H1 (cell line): ENCODE data around the gene DHX9. TPM values are rescaled to one million over a fixed set of nuclear protein-coding genes. Genes with fewer than 3 reads are reported as not detected.

Source experiments
- CBX5 ChIP-seq: fragments of 300-800, 300-1000 bp; sonication (generic); IDR thresholded peaks from 2 replicates; pipeline ENCODE4 v1.7.1; 2016; ENCODE audit warnings: antibody characterized with exemption, low read length, low read depth
- FOSL1 ChIP-seq: IDR thresholded peaks from 2 replicates; pipeline ENCODE4 v1.6.1; 2011; ENCODE audit warnings: mild to moderate bottlenecking, low read depth, low read length, moderate library complexity; ENCODE audit not compliant: insufficient read depth
- SP1 ChIP-seq: IDR thresholded peaks from 2 replicates; pipeline ENCODE4 v1.6.1; 2011; ENCODE audit warnings: low read depth, low read length
- TAF1 ChIP-seq: IDR thresholded peaks from 2 replicates; pipeline ENCODE4 v1.6.1; 2011; ENCODE audit warnings: mild to moderate bottlenecking, low read depth, low read length
- polyA plus RNA-seq, 7 experiments: library from polyadenylated mRNA; depleted of rRNA in 3 of 7; stranded (reverse) in 5 of 7; unstranded in 2 of 7; fragments of >200 nt in 5 of 7; fragments of 200-250 nt in 2 of 7; gene quantifications; 1 replicate in 5 of 7; 2 replicates in 1 of 7; 4 replicates in 1 of 7; pipeline versions ENCODE4 v1.2.1 to v1.2.3, GENCODE V29; 2011 to 2013; ENCODE audit warnings: missing spikeins in 2 of 7, mixed read lengths in 2 of 7
- total RNA-seq: library from RNA; stranded (reverse); fragmentation: NEBNext Ultra II Directional; extraction: Animal tissue kit (Norgen Biotek cat#: 25700); gene quantifications from 2 replicates; pipeline ENCODE4 v1.2.1, GENCODE V29; 2021
- TF ChIP-seq, protein P1 (sequence below): fragments of 300-600 bp; sonication (generic); IDR thresholded peaks from 2 replicates; pipeline ENCODE4 v1.7.1; 2012; ENCODE audit warnings: low read length, moderate library complexity, mild to moderate bottlenecking, inconsistent platforms; ENCODE audit not compliant: insufficient replicate concordance

The DHX9 gene
- total and polyA plus RNA-seq, 2 of the 8 experiments (the other 6 are each of a cell fraction or from before 2014, with no cell fraction given) = 153 to 333 TPM

DNA sequence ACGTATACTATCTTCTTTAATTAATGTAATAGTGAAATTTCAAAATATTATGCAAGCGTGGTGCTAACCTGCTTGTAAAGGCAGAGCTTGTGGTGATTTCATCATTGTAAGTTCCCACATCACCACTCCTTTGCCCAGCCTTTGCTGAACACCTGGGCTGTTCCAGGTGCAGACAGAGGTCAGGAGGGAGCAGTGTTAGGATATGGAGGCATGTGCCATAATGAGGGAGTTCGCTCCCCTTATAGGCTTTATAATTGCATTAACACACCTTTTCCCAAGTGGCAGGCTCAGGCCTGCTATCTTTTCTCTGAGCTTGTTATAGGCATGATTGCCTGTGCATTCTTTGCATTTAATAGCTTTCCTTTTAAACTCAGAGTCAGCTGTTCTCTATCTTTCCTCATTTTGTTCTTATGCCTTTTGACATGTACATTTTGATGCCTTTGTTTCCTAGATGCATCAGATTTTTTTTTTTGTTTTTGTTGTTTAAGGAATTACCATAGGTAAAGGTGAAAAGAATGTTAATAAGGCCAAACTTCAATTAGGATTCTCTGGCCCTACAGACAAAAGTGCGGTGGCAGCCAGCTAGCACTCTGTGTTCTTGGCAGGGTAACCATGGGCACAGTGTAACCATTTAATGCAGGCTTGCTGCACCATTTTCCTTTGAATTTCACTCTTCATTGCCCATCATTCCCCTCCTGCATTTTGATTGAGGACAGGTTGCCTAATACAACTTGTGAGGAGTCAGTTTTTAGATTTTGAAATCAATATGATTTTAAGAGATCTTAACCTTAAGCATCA is 36.9 kb upstream of the DHX9 start (continued):
- TF ChIP-seq, protein P1, sequence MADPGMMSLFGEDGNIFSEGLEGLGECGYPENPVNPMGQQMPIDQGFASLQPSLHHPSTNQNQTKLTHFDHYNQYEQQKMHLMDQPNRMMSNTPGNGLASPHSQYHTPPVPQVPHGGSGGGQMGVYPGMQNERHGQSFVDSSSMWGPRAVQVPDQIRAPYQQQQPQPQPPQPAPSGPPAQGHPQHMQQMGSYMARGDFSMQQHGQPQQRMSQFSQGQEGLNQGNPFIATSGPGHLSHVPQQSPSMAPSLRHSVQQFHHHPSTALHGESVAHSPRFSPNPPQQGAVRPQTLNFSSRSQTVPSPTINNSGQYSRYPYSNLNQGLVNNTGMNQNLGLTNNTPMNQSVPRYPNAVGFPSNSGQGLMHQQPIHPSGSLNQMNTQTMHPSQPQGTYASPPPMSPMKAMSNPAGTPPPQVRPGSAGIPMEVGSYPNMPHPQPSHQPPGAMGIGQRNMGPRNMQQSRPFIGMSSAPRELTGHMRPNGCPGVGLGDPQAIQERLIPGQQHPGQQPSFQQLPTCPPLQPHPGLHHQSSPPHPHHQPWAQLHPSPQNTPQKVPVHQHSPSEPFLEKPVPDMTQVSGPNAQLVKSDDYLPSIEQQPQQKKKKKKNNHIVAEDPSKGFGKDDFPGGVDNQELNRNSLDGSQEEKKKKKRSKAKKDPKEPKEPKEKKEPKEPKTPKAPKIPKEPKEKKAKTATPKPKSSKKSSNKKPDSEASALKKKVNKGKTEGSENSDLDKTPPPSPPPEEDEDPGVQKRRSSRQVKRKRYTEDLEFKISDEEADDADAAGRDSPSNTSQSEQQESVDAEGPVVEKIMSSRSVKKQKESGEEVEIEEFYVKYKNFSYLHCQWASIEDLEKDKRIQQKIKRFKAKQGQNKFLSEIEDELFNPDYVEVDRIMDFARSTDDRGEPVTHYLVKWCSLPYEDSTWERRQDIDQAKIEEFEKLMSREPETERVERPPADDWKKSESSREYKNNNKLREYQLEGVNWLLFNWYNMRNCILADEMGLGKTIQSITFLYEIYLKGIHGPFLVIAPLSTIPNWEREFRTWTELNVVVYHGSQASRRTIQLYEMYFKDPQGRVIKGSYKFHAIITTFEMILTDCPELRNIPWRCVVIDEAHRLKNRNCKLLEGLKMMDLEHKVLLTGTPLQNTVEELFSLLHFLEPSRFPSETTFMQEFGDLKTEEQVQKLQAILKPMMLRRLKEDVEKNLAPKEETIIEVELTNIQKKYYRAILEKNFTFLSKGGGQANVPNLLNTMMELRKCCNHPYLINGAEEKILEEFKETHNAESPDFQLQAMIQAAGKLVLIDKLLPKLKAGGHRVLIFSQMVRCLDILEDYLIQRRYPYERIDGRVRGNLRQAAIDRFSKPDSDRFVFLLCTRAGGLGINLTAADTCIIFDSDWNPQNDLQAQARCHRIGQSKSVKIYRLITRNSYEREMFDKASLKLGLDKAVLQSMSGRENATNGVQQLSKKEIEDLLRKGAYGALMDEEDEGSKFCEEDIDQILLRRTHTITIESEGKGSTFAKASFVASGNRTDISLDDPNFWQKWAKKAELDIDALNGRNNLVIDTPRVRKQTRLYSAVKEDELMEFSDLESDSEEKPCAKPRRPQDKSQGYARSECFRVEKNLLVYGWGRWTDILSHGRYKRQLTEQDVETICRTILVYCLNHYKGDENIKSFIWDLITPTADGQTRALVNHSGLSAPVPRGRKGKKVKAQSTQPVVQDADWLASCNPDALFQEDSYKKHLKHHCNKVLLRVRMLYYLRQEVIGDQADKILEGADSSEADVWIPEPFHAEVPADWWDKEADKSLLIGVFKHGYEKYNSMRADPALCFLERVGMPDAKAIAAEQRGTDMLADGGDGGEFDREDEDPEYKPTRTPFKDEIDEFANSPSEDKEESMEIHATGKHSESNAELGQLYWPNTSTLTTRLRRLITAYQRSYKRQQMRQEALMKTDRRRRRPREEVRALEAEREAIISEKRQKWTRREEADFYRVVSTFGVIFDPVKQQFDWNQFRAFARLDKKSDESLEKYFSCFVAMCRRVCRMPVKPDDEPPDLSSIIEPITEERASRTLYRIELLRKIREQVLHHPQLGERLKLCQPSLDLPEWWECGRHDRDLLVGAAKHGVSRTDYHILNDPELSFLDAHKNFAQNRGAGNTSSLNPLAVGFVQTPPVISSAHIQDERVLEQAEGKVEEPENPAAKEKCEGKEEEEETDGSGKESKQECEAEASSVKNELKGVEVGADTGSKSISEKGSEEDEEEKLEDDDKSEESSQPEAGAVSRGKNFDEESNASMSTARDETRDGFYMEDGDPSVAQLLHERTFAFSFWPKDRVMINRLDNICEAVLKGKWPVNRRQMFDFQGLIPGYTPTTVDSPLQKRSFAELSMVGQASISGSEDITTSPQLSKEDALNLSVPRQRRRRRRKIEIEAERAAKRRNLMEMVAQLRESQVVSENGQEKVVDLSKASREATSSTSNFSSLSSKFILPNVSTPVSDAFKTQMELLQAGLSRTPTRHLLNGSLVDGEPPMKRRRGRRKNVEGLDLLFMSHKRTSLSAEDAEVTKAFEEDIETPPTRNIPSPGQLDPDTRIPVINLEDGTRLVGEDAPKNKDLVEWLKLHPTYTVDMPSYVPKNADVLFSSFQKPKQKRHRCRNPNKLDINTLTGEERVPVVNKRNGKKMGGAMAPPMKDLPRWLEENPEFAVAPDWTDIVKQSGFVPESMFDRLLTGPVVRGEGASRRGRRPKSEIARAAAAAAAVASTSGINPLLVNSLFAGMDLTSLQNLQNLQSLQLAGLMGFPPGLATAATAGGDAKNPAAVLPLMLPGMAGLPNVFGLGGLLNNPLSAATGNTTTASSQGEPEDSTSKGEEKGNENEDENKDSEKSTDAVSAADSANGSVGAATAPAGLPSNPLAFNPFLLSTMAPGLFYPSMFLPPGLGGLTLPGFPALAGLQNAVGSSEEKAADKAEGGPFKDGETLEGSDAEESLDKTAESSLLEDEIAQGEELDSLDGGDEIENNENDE = no peak
- TF ChIP-seq FOSL1 = no peak
- no peak for TF ChIP-seq SP1
- no peak for TF ChIP-seq TAF1
- TF ChIP-seq CBX5 = no peak
